K562 (cell line): Measurements from ENCODE around the gene USP10. TPM values are rescaled to one million over a fixed set of nuclear protein-coding genes. Genes with fewer than 3 reads are reported as not detected.

Source experiments
- ADNP ChIP-seq: fragments of 200-800 bp; sonication (Bioruptor generic); IDR thresholded peaks from 2 replicates; pipeline ENCODE4 v1.6.1; 2016; ENCODE audit warnings: missing genetic modification characterization, missing compliant biosample characterization
- ARHGAP35 ChIP-seq: fragments of 450-650 bp; IDR thresholded peaks from 2 replicates; pipeline ENCODE4 v1.6.1; 2018; ENCODE audit not compliant: partially characterized antibody
- C11orf30 ChIP-seq: fragments of 450-650 bp; IDR thresholded peaks from 2 replicates; pipeline ENCODE4 v1.6.1; 2016; ENCODE audit warnings: low read depth, mild to moderate bottlenecking
- DACH1 ChIP-seq: fragments of 450-650 bp; IDR thresholded peaks from 2 replicates; pipeline ENCODE4 v1.6.1; 2018; ENCODE audit not compliant: partially characterized antibody
- GTF3C2 ChIP-seq: IDR thresholded peaks from 3 replicates; pipeline ENCODE4 v1.6.1; 2011; ENCODE audit warnings: borderline replicate concordance, mild to moderate bottlenecking, moderate library complexity; ENCODE audit not compliant: insufficient read length; ENCODE audit errors: extremely low read depth
- HNRNPUL1 ChIP-seq: fragments of 200-400 bp; formaldehyde crosslinking; IDR thresholded peaks from 2 replicates; pipeline ENCODE4 v1.6.1; 2017; ENCODE audit warnings: low read length
- KLF6 ChIP-seq: fragments of 250-450 bp; sonication (Bioruptor Pico); IDR thresholded peaks from 2 replicates; pipeline ENCODE4 v1.4.0; 2020; ENCODE audit warnings: mild to moderate bottlenecking, moderate library complexity, borderline replicate concordance
- MYNN ChIP-seq, 2 experiments: sonication (generic); formaldehyde crosslinking in 1 of 2; IDR thresholded peaks; 2 replicates each; pipeline versions ENCODE4 v1.5.0 to v1.6.1; 2016 to 2020; ENCODE audit warnings: antibody characterized with exemption in 1 of 2, missing genetic modification reagents in 1 of 2
- NR4A1 ChIP-seq, 2 experiments: fragments of 250-450 bp in 1 of 2; fragments of 450-650 bp in 1 of 2; sonication (Bioruptor Pico) in 1 of 2; IDR thresholded peaks; 2 replicates each; pipeline versions ENCODE4 v1.4.0 to v1.6.1; 2016 to 2020; ENCODE audit warnings: mild to moderate bottlenecking in 2 of 2, missing compliant biosample characterization in 1 of 2, missing genetic modification characterization in 1 of 2, moderate library complexity in 1 of 2
- POLR3G ChIP-seq: IDR thresholded peaks from 2 replicates; pipeline ENCODE4 v1.6.1; 2011; ENCODE audit not compliant: insufficient read length, insufficient replicate concordance; ENCODE audit errors: extremely low read depth
- RBM14 ChIP-seq: fragments of 200-400 bp; formaldehyde crosslinking; IDR thresholded peaks from 2 replicates; pipeline ENCODE4 v1.6.1; 2018; ENCODE audit warnings: low read depth, mild to moderate bottlenecking, low read length, moderate library complexity, borderline replicate concordance; ENCODE audit not compliant: insufficient read depth
- ZNF224 ChIP-seq: sonication (generic); formaldehyde crosslinking; IDR thresholded peaks from 2 replicates; pipeline ENCODE4 v1.8.0; 2022; ENCODE audit warnings: mild to moderate bottlenecking, missing genetic modification reagents
- ZNF408 ChIP-seq: fragments of 250-450 bp; sonication (Bioruptor Pico); IDR thresholded peaks from 2 replicates; pipeline ENCODE4 v1.4.0; 2020; ENCODE audit warnings: low read depth, mild to moderate bottlenecking, moderate library complexity
- ZNF586 ChIP-seq: fragments of 450-650 bp; formaldehyde crosslinking; conservative IDR thresholded peaks from 2 replicates; pipeline ENCODE4 v1.4.0; 2020; ENCODE audit warnings: mild to moderate bottlenecking, moderate library complexity
- ZNF592 ChIP-seq: fragments of 450-650 bp; IDR thresholded peaks from 2 replicates; pipeline ENCODE4 v1.6.1; 2017; ENCODE audit warnings: antibody characterized with exemption, mild to moderate bottlenecking
- polyA plus RNA-seq, 8 experiments: library from polyadenylated mRNA; depleted of rRNA in 4 of 8; stranded (reverse) in 5 of 8; unstranded in 3 of 8; fragments of >200 nt; fragmentation: Nextera tagmentation in 2 of 8; fragmentation: Illumina TruSeq in 1 of 8; extraction: Ambion mirVana in 2 of 8; extraction: Trizol in 1 of 8; gene quantifications; 2 replicates each; pipeline versions ENCODE4 v1.2.1 to v1.2.3, GENCODE V29; 2011 to 2014; ENCODE audit warnings: inconsistent platforms in 1 of 8, missing spikeins in 1 of 8
- total RNA-seq, 7 experiments: library from RNA; depleted of rRNA in 6 of 7; stranded (reverse); fragments of >200 nt in 6 of 7; fragmentation: Illumina TruSeq in 2 of 7; extraction: Trizol in 2 of 7; gene quantifications; 2 replicates each; pipeline versions ENCODE4 v1.2.1 to v1.2.3, GENCODE V29; 2011 to 2021; ENCODE audit warnings: low replicate concordance in 1 of 7
- TF ChIP-seq, protein P1 (sequence below): sonication (generic); formaldehyde crosslinking; IDR thresholded peaks from 2 replicates; pipeline ENCODE4 v1.9.0; 2022; ENCODE audit warnings: mild to moderate bottlenecking, missing genetic modification reagents

The USP10 gene
- total and polyA plus RNA-seq, 9 of the 15 experiments (the other 6 are each of a cell fraction or from before 2014, with no cell fraction given): 61.7 to 197 (median 116) TPM

DNA sequence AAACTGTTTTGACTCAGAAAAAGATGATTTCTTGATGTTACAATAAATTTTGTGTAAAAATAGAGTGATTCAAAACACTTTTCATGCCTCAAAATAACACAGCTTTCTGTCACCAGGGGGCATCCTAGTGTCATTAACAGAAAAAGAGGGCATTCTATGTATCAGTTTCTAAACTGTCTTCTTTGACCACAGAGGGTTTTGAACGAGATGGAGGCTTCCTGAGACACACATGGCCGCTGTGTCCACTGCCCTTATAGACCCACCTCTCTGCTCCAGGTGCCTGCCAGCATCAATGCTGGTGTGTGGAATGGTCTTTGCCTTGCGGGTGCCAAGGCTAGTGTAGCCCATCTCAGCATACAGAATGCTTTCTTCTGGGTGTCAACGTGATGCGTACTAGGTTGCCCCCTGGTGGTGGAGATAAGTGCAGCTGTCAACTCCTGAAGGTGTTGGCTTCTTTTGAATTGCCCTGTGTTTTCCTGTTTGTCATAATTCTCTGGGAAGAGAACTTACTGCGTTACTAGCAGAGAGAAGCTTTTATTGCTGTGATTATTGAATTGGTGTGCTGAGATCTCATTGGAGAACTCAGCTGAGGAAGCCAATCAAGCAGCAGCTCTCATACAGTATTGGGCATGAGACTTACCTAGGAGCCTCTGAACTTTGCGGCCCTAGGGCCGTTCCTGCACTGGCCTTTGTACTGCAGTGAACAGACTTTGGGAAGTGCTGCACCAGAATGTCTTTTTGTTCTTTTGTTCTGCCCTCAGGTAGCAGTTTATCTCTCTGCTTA lies 38.6 kb downstream of the USP10 start (continued):
- TF ChIP-seq ADNP (tag) (no peak), ZNF224 (CRISPR knock-in tag) (no peak), NR4A1 (CRISPR knock-in tag; IDR thresholded peaks at IDR 0.05) (no peak), NR4A1 (tag; IDR thresholded peaks at IDR 0.05) (no peak), ARHGAP35 (no peak), MYNN (IDR thresholded peaks at IDR 0.05) (peak; percentile 72; the same call in 1 of the 2 replicates), MYNN (CRISPR knock-in tag; IDR thresholded peaks at IDR 0.05) (no peak), ZNF592 (peak; percentile 45; the same call in 1 of the 2 replicates), ZNF408 (CRISPR knock-in tag) (no peak), GTF3C2 (no peak), POLR3G (no peak), DACH1 (no peak), ZNF586 (no peak), HNRNPUL1 (0 out of 2 replicates have a peak, but pooled peaks have one; percentile 68), RBM14 (no peak), KLF6 (CRISPR knock-in tag) (no peak), C11orf30 (no peak)
- TF ChIP-seq, protein P1, sequence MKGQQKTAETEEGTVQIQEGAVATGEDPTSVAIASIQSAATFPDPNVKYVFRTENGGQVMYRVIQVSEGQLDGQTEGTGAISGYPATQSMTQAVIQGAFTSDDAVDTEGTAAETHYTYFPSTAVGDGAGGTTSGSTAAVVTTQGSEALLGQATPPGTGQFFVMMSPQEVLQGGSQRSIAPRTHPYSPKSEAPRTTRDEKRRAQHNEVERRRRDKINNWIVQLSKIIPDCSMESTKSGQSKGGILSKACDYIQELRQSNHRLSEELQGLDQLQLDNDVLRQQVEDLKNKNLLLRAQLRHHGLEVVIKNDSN: no peak
